Measurements from ENCODE around the gene JAM3.
"Not testable (repeated sequence)": the region's sequence is repeated elsewhere in the genome, so short reads cannot be mapped to it uniquely, and the experiment has no call there.

The JAM3 gene

DNA sequence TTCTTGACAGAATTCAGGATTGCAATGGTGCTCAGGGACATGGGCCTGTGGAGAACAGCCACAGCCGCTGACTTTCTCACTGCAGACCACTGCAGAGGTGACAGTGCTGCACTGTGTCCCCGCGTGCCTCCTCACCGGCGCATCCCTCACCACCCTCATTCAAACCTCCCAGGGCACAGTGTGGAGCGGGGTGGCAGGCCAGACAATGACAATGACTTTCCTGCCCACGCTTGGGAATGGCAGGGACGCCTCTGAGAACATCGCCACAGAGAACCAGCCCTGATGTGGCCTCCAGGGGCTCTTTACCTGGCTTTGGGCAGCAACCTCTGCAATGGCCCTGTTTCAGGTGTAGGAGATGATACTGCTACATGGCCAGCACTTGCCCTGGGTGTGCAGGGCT lies 89.2 kb downstream of the JAM3 start:
- no peak overlapping the region for H3K4me3 ChIP-seq (ENCODE audit: low read depth, low read length)
- no peak for DNase-seq (ENCODE audit: low read depth)

DNA sequence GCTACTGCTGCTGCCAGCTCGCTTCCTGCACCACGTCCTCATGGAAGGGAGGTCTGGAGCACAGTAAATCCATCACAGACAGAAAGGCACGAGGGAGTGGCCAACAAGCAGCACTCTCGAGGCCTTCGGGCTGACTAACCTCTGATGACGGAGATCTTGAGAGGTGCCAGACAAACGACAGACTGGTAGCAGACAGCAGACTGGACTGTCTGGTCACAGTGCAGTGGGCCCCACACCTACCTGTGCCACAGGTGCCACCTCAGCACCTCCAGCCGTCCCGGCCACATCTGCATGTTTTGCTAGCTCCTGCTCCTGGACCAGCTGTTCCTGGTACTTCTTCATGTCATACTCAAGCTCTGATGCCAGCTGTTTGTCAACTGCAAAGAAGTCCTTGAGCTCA lies 90.8 kb downstream of the JAM3 start:
- no peak for DNase-seq (ENCODE audit: low read depth)

DNA sequence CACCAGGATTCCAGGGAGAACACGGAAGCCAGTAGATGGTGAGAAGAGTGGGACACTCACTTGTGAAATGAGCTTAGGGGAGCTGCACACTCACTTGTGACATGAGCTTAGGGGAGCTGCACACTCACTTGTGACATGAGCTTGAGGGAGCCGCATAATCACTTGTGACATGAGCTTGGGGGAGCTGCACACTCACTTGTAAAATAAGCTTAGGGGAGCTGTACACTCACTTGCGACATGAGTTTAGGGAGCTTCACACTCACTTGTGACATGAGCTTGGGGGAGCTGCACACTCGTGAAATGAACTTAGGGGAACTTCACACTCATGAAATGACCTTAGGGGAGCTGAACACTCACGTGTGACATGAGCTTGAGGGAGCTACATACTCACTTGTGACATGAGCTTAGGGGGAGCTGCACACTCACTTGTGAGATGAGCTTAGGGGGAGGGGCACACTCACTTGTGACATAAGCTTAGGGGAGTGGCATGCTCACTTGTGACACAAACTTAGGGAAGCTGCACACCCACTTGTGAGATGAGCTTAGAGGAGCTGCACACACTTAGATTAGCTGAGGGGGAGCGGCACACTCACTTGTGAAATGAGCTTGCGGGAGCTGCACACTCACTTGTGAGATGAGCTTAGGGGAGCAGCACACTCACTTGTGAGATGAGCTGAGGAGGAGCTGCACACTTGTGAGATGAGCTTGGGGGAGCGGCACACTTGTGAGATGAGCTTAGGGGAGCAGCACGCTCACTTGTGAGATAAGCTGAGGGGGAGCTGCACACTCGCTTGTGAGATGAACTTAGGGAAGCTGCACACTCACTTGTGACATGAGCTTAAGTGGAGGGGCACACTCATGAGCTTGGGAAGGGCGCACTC lies 95.9 kb downstream of the JAM3 start:
- no peak for DNase-seq (ENCODE audit: low read depth)
- no peak overlapping the region for H3K4me3 ChIP-seq (ENCODE audit: low read depth, low read length)

More for the DNA sequence above, 90.8 kb downstream of the JAM3 start:
- H3K4me3 ChIP-seq (ENCODE audit: low read depth, low read length), result no peak overlapping the region

DNA sequence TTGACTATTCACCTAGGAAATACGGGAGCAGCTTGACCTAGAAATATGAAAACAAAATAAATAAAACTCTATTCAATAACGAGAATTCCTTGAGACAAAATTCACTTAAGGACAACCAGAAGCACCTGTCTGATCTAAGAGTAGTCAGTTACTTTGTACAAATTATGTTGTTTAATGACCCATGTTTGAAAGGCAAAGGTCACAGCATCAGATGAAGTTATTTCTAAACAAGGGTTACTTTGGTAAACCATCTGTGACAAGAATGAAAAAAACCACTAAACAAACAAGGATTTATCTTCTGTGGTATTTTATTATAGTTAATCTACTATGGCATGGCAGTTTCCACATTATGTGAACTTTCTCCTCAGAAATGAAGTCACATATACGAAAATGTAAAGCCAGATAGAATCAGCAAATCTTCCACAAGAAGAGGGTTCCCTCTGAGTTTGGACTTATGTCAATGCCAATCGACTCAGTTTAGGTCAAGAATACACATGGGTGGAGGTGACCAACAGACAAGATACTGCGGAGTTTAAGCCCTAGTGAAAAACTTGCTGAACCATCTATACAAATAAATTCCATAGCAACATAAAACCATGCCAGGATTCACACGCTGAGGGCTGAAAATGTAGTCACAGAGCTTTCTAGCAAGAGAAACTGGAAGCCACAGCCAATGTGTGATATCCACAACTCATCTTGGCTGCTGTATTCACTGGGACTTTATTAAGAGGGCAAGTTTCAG lies 101.5 kb downstream of the JAM3 start:
- no peak for DNase-seq (ENCODE audit: low read depth)
- H3K4me3 ChIP-seq (ENCODE audit: low read depth, low read length), result no peak overlapping the region

DNA sequence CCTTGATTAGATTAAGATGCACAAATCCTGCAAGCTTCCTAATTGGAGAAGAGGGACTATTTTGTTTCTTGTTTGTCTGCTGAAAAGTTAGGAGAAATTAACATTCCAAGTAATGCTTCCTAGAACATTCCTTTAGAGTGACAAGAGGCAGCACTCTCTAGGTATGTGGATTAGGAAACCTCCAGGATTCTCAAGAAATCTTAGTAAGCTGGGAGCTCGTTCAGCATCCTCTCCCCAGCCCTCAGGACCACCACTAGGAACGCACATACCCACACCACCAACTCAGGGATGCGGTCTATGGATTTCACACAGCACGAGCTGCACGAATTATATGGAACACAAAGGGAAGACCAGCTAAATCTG lies 102.0 kb downstream of the JAM3 start:
- no peak for DNase-seq (ENCODE audit: low read depth)
- H3K4me3 ChIP-seq (ENCODE audit: low read depth, low read length), result no peak overlapping the region

DNA sequence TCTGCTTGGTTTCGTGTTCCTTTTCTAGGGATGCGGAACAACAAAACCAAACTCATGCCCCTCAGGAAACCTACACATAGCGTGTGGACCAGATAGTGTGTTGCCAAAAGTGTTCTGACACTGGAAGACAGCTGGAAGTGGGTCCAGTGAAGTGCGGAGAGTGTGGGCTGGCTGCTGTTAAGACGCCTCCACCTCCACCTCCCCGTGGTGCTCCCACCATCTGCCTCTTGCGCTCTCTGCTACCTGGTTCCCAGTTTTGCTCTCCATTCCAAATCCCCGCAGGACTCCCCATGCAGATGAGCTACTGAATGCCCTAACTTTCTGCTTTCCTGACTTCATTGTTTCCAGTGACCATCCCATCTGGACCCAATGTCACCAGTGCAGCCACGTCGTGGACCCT lies 103.1 kb downstream of the JAM3 start:
- H3K4me3 ChIP-seq (ENCODE audit: low read depth, low read length), result no peak overlapping the region
- no peak for DNase-seq (ENCODE audit: low read depth)

DNA sequence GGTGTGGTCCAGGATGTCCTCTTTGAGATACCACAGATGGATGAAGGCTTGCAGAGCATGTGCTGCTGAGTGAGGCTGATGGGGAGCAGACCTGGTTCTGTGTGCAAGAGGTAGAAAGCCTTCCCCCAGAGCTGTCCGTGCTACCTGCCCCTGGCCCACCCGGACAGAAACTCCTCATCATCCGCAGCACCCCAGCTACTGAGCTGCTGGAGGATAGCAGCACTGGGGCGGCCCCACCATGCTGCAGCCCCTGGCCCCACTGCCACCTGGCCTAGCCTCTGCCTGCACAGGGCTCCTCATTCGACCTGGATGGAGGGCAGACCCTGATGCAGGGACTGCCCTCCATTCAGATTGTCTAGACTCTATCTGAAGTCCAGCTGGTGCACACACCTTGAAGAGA lies 104.4 kb downstream of the JAM3 start:
- no peak overlapping the region for H3K4me3 ChIP-seq (ENCODE audit: low read depth, low read length)

DNA sequence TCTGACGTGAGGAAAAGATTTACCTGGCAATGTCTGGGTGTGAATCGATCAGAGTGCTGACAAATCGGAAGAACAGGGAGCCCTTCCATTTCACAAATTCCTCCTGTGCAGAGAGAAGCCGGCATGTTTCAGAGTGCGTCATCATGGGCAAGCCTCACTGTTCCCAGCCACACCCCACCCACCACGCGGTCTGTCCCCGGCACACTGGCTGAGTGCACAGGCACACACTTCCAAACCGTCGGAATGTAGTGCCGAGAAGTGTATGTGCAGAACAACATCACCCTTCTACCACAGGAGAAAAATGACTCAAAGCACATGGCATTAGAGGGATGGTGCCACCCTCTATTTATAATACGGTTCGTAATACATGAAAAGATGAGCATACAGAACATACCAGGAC lies 107.4 kb downstream of the JAM3 start:
- H3K4me3 ChIP-seq (ENCODE audit: low read depth, low read length), result no peak overlapping the region
- no peak for DNase-seq (ENCODE audit: low read depth)

More for the DNA sequence above, 104.4 kb downstream of the JAM3 start:
- DNase-seq (ENCODE audit: low read depth), result no peak

DNA sequence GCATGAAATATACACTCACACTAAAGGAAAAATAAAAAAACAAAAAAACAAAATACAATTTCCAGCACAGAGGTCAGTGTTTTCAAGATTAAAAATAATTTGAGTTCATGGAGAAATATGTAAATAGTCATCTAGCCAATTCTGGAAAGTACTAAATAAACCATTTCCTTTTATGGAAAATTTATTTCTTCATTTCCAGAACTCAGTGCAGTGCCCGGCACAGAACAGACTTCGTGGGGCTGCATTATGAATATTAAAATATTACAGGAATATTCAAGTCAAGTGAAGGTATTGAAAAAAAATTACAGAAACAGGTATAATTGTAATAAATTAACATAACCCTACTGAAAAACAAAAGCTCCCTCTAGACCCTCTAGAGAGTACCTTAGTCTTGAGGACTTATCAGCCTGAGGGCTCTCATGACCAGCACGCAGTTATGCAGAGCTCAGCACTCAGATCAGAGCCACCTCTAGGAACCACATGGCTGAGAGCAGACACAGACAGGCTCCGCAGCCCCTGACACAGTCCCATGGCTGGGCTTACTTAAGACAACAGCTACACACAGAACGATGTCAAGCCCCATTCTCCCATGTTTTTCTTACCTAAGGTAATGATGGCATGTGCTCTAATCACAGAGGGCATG lies 109.3 kb downstream of the JAM3 start:
- DNase-seq (ENCODE audit: low read depth), result no peak

DNA sequence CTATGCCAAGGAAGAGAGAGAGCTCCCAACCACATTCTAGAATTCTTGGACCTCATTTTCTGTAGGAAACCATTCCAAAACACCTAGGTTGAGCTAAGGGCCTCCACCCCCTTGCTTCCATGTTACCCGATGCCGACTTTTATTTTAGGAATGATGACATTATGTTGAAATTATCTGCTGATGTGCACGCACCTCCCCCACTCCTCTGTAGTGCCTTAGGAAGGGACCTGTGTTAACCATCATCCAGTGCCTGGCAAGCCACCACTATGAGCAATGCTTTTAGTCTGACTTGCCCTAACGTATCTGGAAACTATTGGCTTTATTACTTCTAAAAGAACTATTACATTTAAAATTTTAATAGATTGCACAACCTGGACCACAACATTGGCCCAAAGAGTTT lies 112.8 kb downstream of the JAM3 start:
- DNase-seq (ENCODE audit: low read depth), result peak; percentile 22
- H3K4me3 ChIP-seq (ENCODE audit: low read depth, low read length), result no peak overlapping the region

More for the DNA sequence above, 109.3 kb downstream of the JAM3 start:
- H3K4me3 ChIP-seq (ENCODE audit: low read depth, low read length), result no peak overlapping the region

DNA sequence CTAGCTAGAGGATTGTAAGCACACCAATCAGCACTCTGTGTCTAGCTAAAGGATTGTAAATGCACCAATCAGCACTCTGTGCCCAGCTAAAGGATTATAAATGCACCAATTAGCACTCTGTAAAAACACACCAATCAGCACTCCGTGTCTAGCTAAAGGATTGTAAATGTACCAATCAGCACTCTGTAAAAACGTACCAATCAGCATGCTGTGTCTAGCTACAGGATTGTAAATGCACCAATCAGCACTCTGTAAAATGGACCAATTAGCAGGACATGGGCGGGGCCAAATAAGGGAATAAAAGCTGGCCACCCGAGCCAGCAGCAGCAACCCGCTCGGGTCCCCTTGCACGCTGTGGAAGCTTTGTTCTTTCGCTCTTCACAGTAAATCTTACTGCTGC lies 119.2 kb downstream of the JAM3 start:
- H3K4me3 ChIP-seq (ENCODE audit: low read depth, low read length); DNase-seq (ENCODE audit: low read depth): not testable (repeated sequence)

DNA sequence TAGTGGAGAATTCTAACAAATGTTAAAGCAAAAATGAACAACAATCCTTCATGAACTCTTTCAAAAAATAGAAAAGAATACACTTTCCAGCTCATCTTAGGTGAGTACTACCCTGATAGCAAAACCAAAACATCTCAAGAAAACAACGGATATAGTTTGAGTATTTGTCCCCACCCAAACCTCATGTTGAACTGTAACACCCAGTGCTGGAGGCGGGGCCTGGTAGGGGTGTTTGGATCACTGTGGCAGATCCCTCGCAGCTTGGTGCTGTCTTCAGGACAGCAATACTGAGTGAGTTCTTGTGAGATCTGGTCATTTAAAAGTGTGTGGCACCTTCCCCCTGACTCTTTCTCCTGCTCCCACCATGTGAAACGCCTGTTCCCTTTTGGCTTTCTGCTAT lies 127.9 kb downstream of the JAM3 start:
- H3K4me3 ChIP-seq (ENCODE audit: low read depth, low read length), result no peak overlapping the region
- no peak for DNase-seq (ENCODE audit: low read depth)

DNA sequence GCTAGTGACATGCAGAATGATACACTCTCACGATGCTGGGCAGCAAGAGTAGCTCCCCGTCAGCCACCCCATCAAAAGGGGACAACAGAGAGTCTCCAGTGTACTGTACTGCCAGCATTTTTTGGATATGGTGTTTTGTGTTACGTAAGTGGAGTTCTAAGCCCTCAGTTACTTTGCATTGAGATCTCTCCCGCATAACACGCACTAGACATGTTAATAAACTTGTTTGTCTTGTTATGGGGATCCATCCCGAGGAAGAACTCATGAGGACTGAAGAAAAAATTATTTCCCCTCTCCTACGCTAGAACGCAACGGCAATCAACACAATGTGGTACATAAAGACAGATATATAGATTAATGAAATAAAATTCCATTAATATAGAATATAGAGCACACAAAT lies 130.7 kb downstream of the JAM3 start:
- no peak for DNase-seq (ENCODE audit: low read depth)

DNA sequence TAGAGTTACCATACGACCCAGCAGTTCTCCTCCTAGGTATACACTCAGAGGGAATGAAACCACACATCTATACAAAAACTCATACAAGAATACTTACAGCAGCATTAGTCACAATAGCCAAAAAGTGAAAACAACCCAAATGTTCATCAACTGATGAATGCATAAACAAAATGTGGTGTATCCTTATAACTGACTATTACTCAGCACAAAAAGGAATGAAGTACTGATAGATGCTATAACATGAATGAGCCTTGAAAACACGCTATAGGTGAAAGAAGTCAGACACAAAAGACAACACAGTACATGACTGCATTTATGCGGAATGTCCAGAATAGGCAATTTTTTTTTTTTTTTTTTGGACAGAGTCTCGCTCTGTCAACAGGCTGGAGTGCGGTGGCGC lies 131.8 kb downstream of the JAM3 start:
- H3K4me3 ChIP-seq (ENCODE audit: low read depth, low read length), result no peak overlapping the region
- DNase-seq (ENCODE audit: low read depth), result no peak

More for the DNA sequence above, 130.7 kb downstream of the JAM3 start:
- H3K4me3 ChIP-seq (ENCODE audit: low read depth, low read length), result no peak overlapping the region
